ENCODE measurements around the gene ZBTB8OS.

ZBTB8OS gene

GRCh38 chr1:32639489-32640075 is 10.8 kb downstream of the ZBTB8OS start:
- Histone ChIP-seq H3K27ac (ENCODE audit: low read depth, low read length) (no peak overlapping the region), H4K12ac (ENCODE audit: low read depth, low read length) (no peak overlapping the region), H3K9ac (ENCODE audit: low read length) (no peak overlapping the region), H3K4me2 (ENCODE audit: low read length) (no peak overlapping the region), H2BK12ac (ENCODE audit: low read length) (no peak overlapping the region), H2AFZ (ENCODE audit: insufficient read depth, low read length, poor library complexity) (no peak overlapping the region), H4K8ac (ENCODE audit: low read depth, low read length) (no peak overlapping the region), H3K79me2 (ENCODE audit: control insufficient read depth, insufficient read depth, low read length, poor library complexity) (peaks cover 2% of the 10 kb centered on the region), H2BK5ac (ENCODE audit: low read depth, low read length, poor library complexity) (no peak overlapping the region), H3K23ac (ENCODE audit: low read length) (no peak overlapping the region), H4K91ac (ENCODE audit: low read depth, low read length) (no peak overlapping the region), H3K36me3 (ENCODE audit: control insufficient read depth in 1 of 2, insufficient read depth in 2 of 2, low read length in 2 of 2) (peaks cover 2 to 5% of the 10 kb centered on the region in 2 experiments), H3K4ac (ENCODE audit: low read depth, low read length) (no peak overlapping the region), H3K9me3 (ENCODE audit: insufficient read depth, low read depth, low read length) (no peaks in the 10 kb centered on the region), H2AK5ac (ENCODE audit: low read length) (no peak overlapping the region), H3K4me1 (ENCODE audit: control insufficient read depth in 1 of 2, insufficient read depth in 2 of 2, low read length in 2 of 2) (peaks cover 8 to 21% of the 10 kb centered on the region in 2 experiments), H3K79me1 (ENCODE audit: low read length) (peaks cover 5% of the 10 kb centered on the region), H2BK120ac (ENCODE audit: insufficient read depth, low read length, poor library complexity) (no peak overlapping the region), H3K18ac (ENCODE audit: low read length) (no peak overlapping the region), H3K27me3 (ENCODE audit: insufficient read depth, low read length) (no peaks in the 10 kb centered on the region), H3K14ac (ENCODE audit: low read length) (no peak overlapping the region), H3K4me3 (ENCODE audit: low read depth, low read length) (no peak overlapping the region)
- DNase-seq, result no peak
- WGBS (ENCODE audit: extremely low coverage, insufficient coverage, insufficient read length), result no CpG with 5 or more reads among the region's 1 CpG

GRCh38 chr1:32636914-32637645 is 13.3 kb downstream of the ZBTB8OS start:
- no peak overlapping the region for H4K12ac ChIP-seq (ENCODE audit: low read depth, low read length)
- no peak overlapping the region for H3K4ac ChIP-seq (ENCODE audit: low read depth, low read length)
- H2BK120ac ChIP-seq (ENCODE audit: insufficient read depth, low read length, poor library complexity), result peak overlapping the region; percentile 29
- H2AFZ ChIP-seq (ENCODE audit: insufficient read depth, low read length, poor library complexity), result no peak overlapping the region
- no peak overlapping the region for H4K8ac ChIP-seq (ENCODE audit: low read depth, low read length)
- no peak overlapping the region for H3K23ac ChIP-seq (ENCODE audit: low read length)
- peaks cover 4 to 10% of the 10 kb centered on the region in 2 experiments for H3K36me3 ChIP-seq (ENCODE audit: control insufficient read depth in 1 of 2, insufficient read depth in 2 of 2, low read length in 2 of 2)
- H3K4me1 ChIP-seq (ENCODE audit: control insufficient read depth in 1 of 2, insufficient read depth in 2 of 2, low read length in 2 of 2), result peaks cover 8 to 21% of the 10 kb centered on the region in 2 experiments
- peaks cover 2% of the 10 kb centered on the region for H3K79me2 ChIP-seq (ENCODE audit: control insufficient read depth, insufficient read depth, low read length, poor library complexity)
- peaks cover 5% of the 10 kb centered on the region for H3K79me1 ChIP-seq (ENCODE audit: low read length)
- DNase-seq, result peak; percentile 63 to 69
- H3K14ac ChIP-seq (ENCODE audit: low read length), result no peak overlapping the region
- H3K4me2 ChIP-seq (ENCODE audit: low read length), result peak overlapping the region; percentile 23
- no peak overlapping the region for H2AK5ac ChIP-seq (ENCODE audit: low read length)
- peak overlapping the region; percentile 76 for H3K27ac ChIP-seq (ENCODE audit: low read depth, low read length)
- H3K9ac ChIP-seq (ENCODE audit: low read length), result no peak overlapping the region
- no peaks in the 10 kb centered on the region for H3K27me3 ChIP-seq (ENCODE audit: insufficient read depth, low read length)
- H2BK5ac ChIP-seq (ENCODE audit: low read depth, low read length, poor library complexity), result peak overlapping the region; percentile 74
- no peak overlapping the region for H3K4me3 ChIP-seq (ENCODE audit: low read depth, low read length)
- no peaks in the 10 kb centered on the region for H3K9me3 ChIP-seq (ENCODE audit: insufficient read depth, low read depth, low read length)
- peak overlapping the region; percentile 27 for H2BK12ac ChIP-seq (ENCODE audit: low read length)
- no peak overlapping the region for H4K91ac ChIP-seq (ENCODE audit: low read depth, low read length)
- no CpG with 5 or more reads among the region's 16 CpGs for WGBS (ENCODE audit: extremely low coverage, insufficient coverage, insufficient read length)
- H3K18ac ChIP-seq (ENCODE audit: low read length), result no peak overlapping the region

- H3K9me3 ChIP-seq (ENCODE audit: insufficient read depth, low read depth, low read length), result no peaks in the 10 kb centered on the region
- no peak overlapping the region for H4K12ac ChIP-seq (ENCODE audit: low read depth, low read length)
- peak overlapping the region; percentile 40 for H2BK5ac ChIP-seq (ENCODE audit: low read depth, low read length, poor library complexity)
- H2AFZ ChIP-seq (ENCODE audit: insufficient read depth, low read length, poor library complexity), result no peak overlapping the region
- no peak overlapping the region for H3K9ac ChIP-seq (ENCODE audit: low read length)
- H3K79me2 ChIP-seq (ENCODE audit: control insufficient read depth, insufficient read depth, low read length, poor library complexity), result peaks cover 2% of the 10 kb centered on the region
- peak overlapping the region; percentile 46 for H2BK120ac ChIP-seq (ENCODE audit: insufficient read depth, low read length, poor library complexity)
- peak overlapping the region; percentile 64 for H2BK12ac ChIP-seq (ENCODE audit: low read length)
- no peaks in the 10 kb centered on the region for H3K27me3 ChIP-seq (ENCODE audit: insufficient read depth, low read length)
- H3K4ac ChIP-seq (ENCODE audit: low read depth, low read length), result no peak overlapping the region
- H3K4me3 ChIP-seq (ENCODE audit: low read depth, low read length), result no peak overlapping the region
- peaks cover 4 to 15% of the 10 kb centered on the region in 2 experiments for H3K36me3 ChIP-seq (ENCODE audit: control insufficient read depth in 1 of 2, insufficient read depth in 2 of 2, low read length in 2 of 2)
- H4K8ac ChIP-seq (ENCODE audit: low read depth, low read length), result peak overlapping the region; percentile 62
- peaks cover 5% of the 10 kb centered on the region for H3K79me1 ChIP-seq (ENCODE audit: low read length)
- no peak overlapping the region for H3K23ac ChIP-seq (ENCODE audit: low read length)
- H3K4me2 ChIP-seq (ENCODE audit: low read length), result peak overlapping the region; percentile 53
- no peak for DNase-seq
- H4K91ac ChIP-seq (ENCODE audit: low read depth, low read length), result peak overlapping the region; percentile 66
- no CpG with 5 or more reads among the region's 8 CpGs for WGBS (ENCODE audit: extremely low coverage, insufficient coverage, insufficient read length)
- H3K18ac ChIP-seq (ENCODE audit: low read length), result peak overlapping the region; percentile 5
- peak overlapping the region; percentile 62 for H3K14ac ChIP-seq (ENCODE audit: low read length)
- peak overlapping the region; percentile 76 for H3K27ac ChIP-seq (ENCODE audit: low read depth, low read length)
- peak overlapping the region; percentile 48 for H2AK5ac ChIP-seq (ENCODE audit: low read length)
- H3K4me1 ChIP-seq (ENCODE audit: control insufficient read depth in 1 of 2, insufficient read depth in 2 of 2, low read length in 2 of 2), result peaks cover 8 to 21% of the 10 kb centered on the region in 2 experiments
Observed at GRCh38 chr1:32635508-32636277, 14.7 kb downstream of the ZBTB8OS start.

- Histone ChIP-seq H3K4me3 (ENCODE audit: low read depth, low read length) (no peak overlapping the region), H2BK120ac (ENCODE audit: insufficient read depth, low read length, poor library complexity) (no peak overlapping the region), H3K4ac (ENCODE audit: low read depth, low read length) (no peak overlapping the region), H2BK5ac (ENCODE audit: low read depth, low read length, poor library complexity) (no peak overlapping the region), H3K79me2 (ENCODE audit: control insufficient read depth, insufficient read depth, low read length, poor library complexity) (no peaks in the 10 kb centered on the region), H4K12ac (ENCODE audit: low read depth, low read length) (no peak overlapping the region), H3K27ac (ENCODE audit: low read depth, low read length) (no peak overlapping the region), H4K8ac (ENCODE audit: low read depth, low read length) (no peak overlapping the region), H3K23ac (ENCODE audit: low read length) (no peak overlapping the region), H3K9ac (ENCODE audit: low read length) (no peak overlapping the region), H3K36me3 (ENCODE audit: control insufficient read depth in 1 of 2, insufficient read depth in 2 of 2, low read length in 2 of 2) (peaks cover 5 to 19% of the 10 kb centered on the region in 2 experiments), H2AFZ (ENCODE audit: insufficient read depth, low read length, poor library complexity) (no peak overlapping the region), H3K27me3 (ENCODE audit: insufficient read depth, low read length) (no peaks in the 10 kb centered on the region), H4K91ac (ENCODE audit: low read depth, low read length) (no peak overlapping the region), H3K4me1 (ENCODE audit: control insufficient read depth in 1 of 2, insufficient read depth in 2 of 2, low read length in 2 of 2) (peaks cover 8 to 21% of the 10 kb centered on the region in 2 experiments), H2BK12ac (ENCODE audit: low read length) (no peak overlapping the region), H3K9me3 (ENCODE audit: insufficient read depth, low read depth, low read length) (no peaks in the 10 kb centered on the region), H3K4me2 (ENCODE audit: low read length) (no peak overlapping the region), H3K79me1 (ENCODE audit: low read length) (peaks cover 5% of the 10 kb centered on the region), H3K18ac (ENCODE audit: low read length) (no peak overlapping the region), H3K14ac (ENCODE audit: low read length) (no peak overlapping the region), H2AK5ac (ENCODE audit: low read length) (no peak overlapping the region)
- no peak for DNase-seq
- no CpG with 5 or more reads among the region's 2 CpGs for WGBS (ENCODE audit: extremely low coverage, insufficient coverage, insufficient read length)
Observed at GRCh38 chr1:32632829-32633228, 17.5 kb downstream of the ZBTB8OS start.

All from trophoblast cell (in vitro differentiated cells and primary cell).